ENCODE measurements around the gene DISC1.

DNA sequence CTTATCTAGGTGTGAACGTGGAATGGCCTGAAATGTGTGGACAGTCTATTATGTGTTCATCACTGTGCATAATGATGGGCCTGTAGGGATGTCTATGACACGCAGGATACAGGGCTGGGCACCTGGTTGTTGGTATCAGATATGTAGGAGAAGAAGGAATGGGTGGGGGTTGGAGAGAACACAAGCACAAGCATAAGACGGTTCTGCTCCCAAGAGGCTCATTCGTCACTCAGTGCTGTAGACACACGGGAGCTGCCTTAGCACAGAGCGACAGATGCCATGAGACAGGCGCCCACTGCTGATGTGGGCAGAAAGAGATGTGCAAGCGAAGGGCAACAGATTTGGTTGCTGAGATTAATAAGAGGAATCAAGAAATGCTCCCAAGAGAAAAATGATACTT, 256.2 kb downstream of the DISC1 start:
- TF ChIP-seq POLR2AphosphoS5 (IDR thresholded peaks at IDR 0.05; ENCODE audit: low read depth, low read length) (no peak), POLR2A (IDR thresholded peaks at IDR 0.05; ENCODE audit: low read depth, low read length) (no peak), TAF1 (IDR thresholded peaks at IDR 0.05; ENCODE audit: borderline replicate concordance, low read depth, low read length) (no peak)

All from GM12892 (cell line).